GM19193 (cell line): ENCODE measurements around the gene RAB5A.

Source experiments
- POLR2A ChIP-seq: IDR thresholded peaks from 4 replicates; pipeline ENCODE4 v1.6.1; 2011; ENCODE audit not compliant: insufficient read depth, insufficient read length; ENCODE audit errors: extremely low read depth

RAB5A gene

DNA sequence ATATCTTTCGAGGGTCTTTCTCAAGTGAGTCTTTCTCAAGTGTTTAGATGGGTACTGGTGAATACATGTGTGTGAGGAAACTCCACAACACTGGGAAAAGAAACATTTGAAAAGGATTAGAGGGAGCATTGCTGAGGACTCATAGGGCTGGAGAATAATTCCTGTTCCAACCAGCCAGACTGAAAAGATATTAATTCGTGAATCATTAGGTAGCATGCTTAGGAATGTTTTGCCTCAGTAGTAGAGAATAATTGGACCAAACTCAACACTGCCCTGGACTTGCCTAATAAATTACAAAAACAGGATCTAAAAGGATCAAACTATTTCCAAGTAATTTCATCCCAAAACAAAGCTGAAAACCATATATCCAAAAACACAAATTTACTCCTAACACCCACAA is 47.9 kb downstream of the RAB5A start:
- no peak for TF ChIP-seq POLR2A

DNA sequence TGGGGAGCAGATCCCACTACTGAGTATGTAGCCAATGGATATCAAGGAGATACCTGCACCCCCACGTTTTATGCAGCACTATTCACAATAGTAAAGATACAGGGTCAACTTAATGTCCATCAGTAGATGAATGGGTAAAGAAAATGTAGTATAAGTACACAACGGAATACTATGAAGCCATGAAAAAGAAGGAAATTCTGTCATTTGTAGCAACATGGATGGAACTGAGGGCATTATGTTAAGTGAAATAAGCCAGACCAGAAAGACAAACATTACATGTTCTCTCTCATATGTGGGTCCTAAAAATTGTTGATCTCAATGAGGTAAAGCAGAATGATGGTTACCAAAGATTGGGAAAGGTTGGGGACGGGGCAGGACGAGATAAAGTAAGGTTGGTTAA is 50.6 kb downstream of the RAB5A start:
- TF ChIP-seq POLR2A, result no peak

DNA sequence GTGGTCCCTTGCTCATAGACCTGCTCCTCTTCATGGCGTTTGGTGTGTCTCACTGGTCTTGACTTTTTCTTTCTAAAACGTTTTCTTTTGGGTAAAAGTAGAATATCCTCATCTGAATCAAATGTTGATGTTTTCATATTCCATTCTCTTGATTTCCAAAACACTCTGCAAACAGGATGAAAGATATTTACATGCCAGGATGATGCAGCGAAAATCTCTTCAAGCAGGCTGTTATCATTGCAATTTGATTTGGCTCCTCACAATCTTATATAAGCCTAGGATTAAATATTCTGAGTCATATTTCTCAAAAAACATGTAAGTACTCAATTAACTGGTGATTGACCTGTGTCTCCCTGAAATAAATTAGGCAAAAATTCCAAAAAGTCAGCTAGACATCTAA is 55.0 kb downstream of the RAB5A start:
- no peak for TF ChIP-seq POLR2A

DNA sequence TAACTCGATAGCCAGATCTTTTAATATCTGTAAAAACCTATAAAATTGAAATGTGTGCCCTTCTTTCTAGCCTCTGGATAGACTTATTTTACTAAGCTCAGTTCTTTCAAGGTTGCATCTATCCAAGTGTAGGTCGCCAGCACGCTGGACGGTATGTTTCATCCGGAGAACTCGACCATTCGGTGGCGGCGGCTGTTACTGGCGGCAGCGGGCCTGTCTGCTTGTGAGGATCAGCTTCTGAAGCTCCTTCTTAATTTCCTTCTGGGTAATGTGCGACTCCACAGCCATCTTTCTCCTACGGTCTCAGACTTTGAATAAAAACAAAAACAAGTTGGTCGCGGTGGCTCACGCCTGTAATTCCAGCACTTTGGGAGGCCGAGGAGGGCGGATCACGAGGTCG is 61.1 kb downstream of the RAB5A start:
- TF ChIP-seq POLR2A, result no peak

DNA sequence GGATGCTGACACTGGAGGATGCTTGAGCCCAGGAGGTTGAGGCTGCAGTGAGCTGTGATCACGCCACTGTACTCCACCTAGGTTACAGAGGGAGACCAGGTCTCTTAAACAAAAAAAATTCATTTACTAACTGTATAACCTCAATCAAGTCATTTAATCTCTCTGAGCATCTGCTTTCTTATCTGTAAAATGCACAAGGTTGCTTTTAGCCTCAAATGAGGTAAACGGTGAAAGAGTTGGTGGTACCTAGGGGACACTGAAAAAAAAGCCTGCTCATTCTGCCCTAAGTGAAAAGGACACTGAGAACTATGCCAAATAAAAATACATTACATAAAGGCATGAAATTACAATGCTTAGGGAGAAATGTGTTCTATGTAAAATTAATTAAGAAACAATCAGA is 61.7 kb downstream of the RAB5A start:
- no peak for TF ChIP-seq POLR2A

DNA sequence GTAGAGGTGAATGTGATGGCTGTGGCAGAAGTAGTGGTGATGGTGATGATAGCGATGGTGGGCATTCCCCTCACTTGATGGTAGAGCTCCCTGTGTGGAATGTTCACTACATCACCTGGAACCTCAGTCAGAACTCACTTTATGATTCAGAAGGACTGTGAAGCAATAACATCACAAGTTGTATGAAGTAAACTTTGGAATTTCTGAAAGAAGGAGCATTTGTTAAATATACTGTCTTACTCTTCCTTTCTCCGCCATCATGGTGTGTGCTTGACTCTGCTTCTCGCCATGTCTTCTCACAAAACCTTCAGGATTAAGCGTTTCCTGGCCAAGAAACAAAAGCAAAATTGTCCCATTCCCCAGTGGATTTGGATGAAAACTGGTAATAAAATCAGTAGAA is 65.3 kb downstream of the RAB5A start, which contains the start of gene PP2D1:
TSS of gene PP2D1 (minus strand) at position 101 of the 400 bp plus-strand sequence. CDS start 192 bp downstream, outside the sequence.
- TF ChIP-seq POLR2A, result no peak

DNA sequence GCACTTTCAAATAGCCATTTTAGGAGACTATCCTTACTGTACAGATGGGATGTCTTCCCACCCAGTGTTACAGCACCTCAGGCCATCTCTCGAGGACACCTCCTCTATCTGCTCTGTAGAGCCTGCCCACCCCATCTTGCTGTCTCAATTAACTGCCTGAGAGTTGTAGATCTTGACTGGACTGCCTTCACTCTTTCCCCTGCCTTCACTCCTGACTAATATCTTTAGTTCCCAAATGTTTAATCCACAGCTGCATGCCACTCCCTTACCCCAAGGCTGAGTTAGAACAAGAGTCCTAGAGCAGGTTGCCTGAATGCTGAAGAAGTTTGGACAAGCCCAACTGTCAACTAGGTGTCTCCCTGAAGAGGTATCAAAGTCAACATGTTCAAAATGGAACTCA is 66.5 kb downstream of the RAB5A start:
- TF ChIP-seq POLR2A, result no peak

DNA sequence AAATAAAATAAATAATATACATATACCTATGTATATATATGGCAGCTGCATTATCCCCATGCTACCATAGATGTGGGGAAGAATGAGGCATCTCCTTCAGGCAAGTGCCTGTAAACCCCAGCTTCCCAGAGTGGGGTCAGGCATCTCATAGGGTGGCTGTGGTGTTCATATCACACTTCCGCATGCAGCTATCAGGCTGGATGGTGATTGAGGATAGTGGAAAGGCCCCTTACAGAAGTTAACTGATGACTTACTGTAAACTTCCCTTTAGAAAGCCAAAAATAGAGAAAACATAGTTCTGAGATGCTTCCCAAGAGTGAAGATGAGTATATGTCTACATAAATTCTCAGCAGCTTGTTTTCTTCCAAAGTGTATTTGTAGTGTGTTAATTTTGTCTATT is 68.6 kb downstream of the RAB5A start:
- TF ChIP-seq POLR2A, result no peak

DNA sequence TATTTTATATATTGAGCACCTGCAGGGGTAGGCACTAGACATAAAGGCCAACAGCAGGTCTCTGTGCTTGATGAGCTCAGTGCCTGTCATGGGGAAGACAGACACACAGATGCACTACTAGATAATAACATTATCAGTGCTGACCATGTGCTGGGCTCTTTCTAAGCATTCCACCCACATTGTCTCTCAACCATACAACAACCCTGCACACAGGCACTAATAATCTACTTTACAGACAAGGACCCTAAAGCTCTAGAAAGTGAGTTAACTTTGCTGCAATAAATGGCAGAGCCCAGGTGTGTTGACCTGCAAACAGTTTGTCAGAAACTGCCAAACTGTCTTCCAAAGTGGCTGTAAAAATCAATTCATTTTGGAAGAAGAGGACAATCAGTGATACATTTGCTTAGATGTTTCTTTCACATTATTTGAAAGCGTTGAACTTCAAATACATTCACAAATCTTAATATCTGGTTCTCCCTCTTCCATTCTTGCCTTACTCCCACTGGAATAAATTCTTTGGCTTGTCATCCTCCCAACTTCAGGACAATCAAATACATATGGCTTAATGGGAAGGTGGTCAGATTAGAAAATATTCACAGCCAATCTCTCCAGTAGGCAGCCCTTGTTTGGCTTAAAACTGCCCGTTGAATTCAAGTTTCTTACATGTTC is 76.2 kb downstream of the RAB5A start:
- TF ChIP-seq POLR2A, result no peak

DNA sequence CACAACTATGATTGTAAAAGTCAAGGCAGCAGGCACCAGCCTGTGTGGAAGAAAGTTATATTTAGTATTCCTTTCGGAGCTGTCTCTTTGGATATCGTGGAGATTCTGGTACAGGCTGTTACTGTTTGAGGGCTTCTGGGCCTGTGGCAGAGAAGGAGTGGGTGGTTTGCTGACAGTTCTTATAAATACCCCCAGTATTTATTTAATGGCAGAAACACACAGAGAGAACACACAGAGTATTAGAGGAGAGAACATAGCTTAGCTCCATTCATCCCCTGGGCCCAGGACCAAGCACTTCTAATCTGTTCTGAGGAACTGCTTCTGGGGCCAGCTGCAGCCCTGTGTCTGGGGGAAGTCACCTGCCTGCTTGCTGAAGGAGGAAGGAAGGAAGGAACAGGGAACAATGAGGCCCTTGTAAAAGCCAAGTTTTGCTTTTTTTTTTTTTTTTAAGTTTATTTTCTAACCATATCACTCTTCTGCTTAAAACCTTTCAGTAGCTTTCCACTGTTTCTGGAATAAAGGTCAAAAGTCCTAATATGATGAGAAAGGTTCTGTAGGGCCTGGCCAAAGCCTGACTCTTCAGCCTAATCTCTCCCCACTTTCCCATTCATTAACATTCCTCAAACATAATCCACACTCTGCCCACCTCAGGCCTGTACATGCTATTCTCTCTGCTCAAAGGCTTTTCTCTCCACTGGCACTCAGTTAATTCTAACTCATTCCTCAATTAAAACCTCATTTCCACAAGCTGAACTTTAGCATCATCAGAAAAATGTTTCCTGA is 76.9 kb downstream of the RAB5A start:
- TF ChIP-seq POLR2A, result no peak

DNA sequence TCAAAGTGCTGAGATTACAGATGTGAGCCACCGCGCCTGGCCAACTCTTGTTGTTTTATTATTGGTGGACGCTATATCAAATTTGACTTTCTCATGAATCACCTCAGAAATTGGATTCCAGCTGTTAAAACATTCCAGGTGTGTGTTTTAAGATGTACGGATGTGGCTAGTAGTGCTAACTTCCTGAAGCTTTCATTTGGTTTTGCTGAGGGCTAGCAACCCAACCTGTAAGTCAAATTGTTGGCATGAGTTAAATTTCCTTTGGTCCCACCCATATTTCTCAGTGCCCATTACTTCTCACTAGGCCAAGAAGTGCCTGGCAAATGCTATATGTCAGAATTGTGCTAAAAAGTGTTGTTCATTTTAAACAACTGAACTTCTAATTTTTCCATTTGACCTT is 80.2 kb downstream of the RAB5A start:
- TF ChIP-seq POLR2A, result no peak

DNA sequence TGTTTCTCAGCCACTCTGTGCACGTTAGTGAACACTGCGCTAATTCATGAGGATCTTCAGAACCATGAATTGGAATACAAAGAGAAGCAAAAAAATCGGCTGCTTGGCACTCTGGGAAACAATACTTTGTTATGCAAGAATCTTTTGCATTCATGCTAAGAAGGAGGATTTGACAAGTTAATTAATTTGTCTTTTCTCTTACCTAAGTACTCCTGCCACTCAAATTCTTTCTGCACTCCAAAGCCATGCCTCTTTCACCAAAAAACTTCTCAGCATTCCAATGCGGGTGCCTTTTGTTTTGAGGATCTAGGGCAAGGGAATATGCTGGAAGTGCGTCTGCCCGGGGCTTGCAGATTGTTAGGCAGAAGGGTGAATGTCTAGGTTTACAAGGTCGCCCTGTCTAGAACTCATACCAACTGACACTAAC is 82.0 kb downstream of the RAB5A start:
- no peak for TF ChIP-seq POLR2A
